NAMALWA (cell line): Measurements from ENCODE around the gene GAL3ST3.
A peak's percentile ranks its signal among the peaks of the same experiment; 100 is the strongest.
"Not testable (repeated sequence)": the region's sequence is repeated elsewhere in the genome, so short reads cannot be mapped to it uniquely, and the experiment has no call there.

Source experiments
- DNase-seq: peaks from one replicate; pipeline ENCODE4 v3.0.0-alpha.2; 2015; ENCODE audit warnings: low spot score

The GAL3ST3 gene

GRCh38 chr11:66044757-66045156, 4.2 kb downstream of the GAL3ST3 start:
- DNase-seq, result no peak

GRCh38 chr11:66042996-66043906, 5.7 kb downstream of the GAL3ST3 start:
- DNase-seq, result no peak

- no peak for DNase-seq
Observed at GRCh38 chr11:66042227-66042995, 6.5 kb downstream of the GAL3ST3 start.

DNA sequence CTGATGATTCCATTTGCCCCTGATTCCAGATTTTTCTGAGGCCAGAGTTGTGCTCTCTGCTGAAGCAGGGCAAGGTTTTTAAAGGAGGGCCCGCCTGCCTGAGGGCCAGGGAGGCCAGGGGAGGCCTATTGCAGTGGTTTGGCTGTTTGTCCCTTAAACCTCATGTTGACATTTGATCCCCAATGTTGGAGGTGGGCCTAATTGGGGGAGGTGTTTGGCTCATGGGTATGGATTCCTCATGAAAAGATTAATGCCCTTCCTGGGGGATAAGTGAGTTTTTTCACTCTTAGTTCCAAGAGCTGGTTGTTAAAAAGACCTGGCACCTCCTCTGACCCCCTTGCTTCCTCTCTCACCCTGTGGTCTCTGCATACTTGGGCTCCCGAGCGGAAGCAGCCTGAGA, 9.2 kb downstream of the GAL3ST3 start:
- DNase-seq, result no peak

- no peak for DNase-seq
Observed at GRCh38 chr11:66037327-66037726, 11.6 kb downstream of the GAL3ST3 start.

GRCh38 chr11:66036334-66036710, 12.6 kb downstream of the GAL3ST3 start:
- no peak for DNase-seq

DNA sequence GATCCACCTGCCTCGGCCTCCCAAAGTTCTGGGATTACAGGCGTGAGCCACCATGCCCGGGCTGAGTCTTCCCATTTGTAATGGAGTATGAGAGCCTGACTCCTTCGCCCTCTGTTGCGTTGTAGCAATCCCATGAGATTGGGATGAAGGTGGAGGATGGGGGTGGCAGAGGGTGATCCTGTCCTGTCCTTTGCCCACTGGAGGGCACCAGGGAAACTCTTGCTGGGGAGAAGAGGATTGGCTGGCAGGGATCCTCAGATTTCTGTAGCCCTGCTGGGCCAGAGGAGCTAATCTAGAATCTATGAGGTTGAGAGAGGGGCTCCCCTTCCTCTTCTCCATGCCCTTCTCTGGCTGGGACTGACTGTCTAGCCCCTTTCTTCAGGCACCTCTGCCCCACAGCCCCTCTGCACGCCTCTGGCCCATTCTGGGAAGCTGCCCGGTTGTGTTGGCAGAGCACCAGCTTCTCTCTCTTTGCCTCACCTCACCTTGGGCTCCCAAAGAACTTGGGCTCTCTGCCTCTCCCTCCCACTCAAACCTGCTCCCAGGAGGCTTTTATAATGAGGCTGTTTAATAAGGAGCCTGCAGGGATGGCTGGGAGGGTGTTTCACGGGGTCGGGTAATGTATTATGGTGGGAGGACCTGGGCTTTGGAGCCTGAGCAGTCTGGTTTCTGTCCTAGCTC, 13.2 kb downstream of the GAL3ST3 start:
- no peak for DNase-seq

GRCh38 chr11:66032957-66033735, 15.8 kb downstream of the GAL3ST3 start:
- peak; percentile 65 for DNase-seq

- no peak for DNase-seq
Observed at GRCh38 chr11:66026017-66026529, 22.9 kb downstream of the GAL3ST3 start, which contains the start of gene CATSPER1. CATSPER1 (minus strand) TSS chr11:66026479; CDS start chr11:66026379, 100 bp downstream.

- DNase-seq, result not testable (repeated sequence)
Observed at GRCh38 chr11:66023186-66023440, 25.8 kb downstream of the GAL3ST3 start.

DNA sequence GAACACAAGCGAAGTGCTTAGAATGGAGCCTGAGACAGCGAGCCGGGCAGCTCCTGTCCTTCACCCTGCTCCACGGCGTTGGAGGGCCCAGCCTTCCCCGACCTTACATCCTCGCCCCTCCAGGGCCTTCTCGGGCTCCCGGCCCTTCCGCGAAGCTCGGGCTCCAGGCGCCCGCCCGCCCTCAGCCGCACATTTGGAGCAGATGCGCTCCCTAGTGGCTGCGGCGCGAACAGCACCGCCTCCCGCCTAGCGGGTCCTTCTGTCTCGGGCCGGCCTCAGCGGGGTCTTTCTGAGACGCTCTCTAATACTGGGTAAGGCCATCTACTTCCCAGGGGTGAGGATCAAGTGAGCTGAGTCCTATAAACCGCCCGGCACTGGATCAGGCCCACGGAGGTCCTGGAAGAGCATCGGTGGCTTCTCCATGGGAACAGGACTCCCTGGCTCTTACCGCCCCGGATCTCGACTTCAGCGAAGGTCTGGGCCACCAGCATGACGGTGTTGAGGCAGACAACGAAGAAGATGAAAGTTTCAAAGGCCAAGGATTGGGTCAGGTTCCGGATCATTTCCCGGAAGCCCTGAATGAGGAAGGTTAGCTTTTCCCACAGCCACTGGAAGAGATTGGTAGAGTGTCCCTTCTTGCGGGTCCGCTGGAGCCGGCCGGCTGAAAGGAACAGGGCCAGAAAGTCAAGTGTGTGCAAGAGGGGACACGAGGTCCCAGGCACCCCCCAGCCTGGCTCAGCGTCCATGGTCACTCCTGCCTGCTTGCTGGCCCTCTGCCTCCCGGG, 26.4 kb downstream of the GAL3ST3 start:
- DNase-seq, result peak; percentile 82

DNA sequence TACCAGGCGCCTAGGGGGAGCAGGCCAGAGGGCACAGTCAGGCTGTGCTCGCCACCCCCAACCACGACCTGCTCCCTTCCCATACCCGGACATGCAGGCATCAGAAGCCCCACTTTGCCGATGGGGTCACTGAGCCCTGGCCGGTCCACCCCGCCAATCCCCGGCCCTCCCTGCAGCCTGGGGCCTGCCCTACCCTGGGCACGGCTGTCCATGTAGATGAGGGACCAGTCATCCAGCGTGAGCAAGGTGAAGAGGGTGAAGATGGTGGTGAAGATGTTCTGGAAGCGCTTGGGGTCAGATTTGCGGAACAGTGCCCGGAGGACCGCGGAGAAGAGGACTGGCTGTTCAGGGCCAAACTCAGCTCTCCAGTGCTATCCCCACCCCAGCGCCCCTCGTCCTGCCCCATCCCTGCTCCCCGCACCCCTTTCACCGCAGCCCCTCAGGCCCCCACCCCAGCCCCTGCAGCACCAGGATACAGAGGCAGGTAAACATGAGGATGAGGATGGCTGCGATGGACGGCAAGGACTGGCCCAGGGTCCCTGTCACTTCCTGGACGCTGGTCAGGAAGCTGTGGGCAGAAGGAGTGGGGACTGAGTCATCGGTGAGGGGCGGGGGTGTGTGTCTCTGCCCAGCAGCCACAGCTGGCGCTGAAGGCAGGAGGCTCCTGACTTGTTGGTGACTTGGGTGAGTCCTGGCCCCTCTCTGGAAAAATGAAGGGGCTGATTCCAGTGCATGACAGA, 28.2 kb downstream of the GAL3ST3 start:
- DNase-seq, result no peak

GRCh38 chr11:66020212-66020611, 28.7 kb downstream of the GAL3ST3 start:
- DNase-seq, result no peak

GRCh38 chr11:66017321-66017720, 31.6 kb downstream of the GAL3ST3 start:
- DNase-seq, result no peak

- DNase-seq, result no peak
Observed at GRCh38 chr11:66016793-66017177, 32.2 kb downstream of the GAL3ST3 start.

DNA sequence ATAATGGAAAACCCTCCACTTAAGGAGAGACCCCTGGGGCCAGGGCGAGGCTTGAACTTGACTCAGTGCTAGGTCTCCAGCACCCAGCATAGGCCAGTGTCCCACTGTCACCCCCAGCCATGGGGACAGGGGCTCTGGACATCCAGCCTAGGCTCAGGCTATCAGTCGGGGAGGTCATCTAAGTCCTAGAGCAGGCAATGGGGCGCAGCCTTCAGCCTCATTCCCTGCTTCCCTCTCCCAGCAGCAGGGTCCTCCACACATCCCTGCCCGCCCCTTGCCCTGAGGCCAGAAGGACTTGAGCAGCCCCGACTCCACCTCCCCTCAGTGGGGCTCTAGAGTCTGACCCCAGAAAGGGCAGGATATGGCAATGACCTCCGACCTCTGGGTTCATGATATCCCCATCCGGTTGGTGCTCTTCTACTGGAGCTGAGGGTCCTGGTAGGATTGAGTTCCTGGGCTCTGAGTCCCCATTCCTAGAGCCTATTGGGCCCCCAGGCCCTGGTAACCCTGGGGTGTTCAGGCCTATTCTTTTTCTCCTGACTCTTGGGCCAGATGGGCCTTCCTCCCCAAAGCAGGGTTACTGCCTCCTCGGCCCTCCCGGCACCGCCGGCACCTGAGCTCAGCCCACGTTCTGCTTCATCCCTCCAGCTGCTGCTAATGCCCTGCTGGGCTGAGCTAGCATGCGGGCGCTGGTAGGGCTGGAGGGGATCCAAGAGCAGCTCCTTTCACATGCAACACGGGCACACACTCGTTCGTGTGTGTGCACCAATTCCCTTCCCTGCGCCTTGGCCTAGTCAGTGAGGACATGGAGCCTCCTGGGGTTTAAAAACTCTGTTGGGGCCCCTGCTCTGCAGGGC, 32.8 kb downstream of the GAL3ST3 start:
- DNase-seq, result no peak

DNA sequence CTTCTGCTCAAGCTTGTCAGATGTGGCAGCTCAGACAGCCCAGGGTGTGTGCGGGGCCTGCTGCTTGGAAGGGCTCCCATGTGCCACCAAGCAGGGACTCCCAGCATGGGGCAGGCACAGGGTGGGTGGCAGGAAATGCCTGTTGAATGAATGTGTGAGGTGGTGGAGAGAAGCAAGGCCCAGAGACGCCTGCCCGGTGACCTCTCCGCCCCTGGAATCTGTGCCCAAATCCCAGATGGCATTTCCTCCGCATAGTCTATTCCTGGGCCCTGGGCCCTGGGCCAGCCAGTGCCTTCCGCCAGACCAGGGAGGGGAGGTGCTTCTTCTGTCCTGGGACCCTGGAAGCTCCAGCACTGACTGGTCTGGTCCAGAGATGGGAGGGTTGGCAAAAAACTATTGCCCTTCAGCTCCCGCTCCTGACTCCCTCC, 33.5 kb downstream of the GAL3ST3 start:
- no peak for DNase-seq

DNA sequence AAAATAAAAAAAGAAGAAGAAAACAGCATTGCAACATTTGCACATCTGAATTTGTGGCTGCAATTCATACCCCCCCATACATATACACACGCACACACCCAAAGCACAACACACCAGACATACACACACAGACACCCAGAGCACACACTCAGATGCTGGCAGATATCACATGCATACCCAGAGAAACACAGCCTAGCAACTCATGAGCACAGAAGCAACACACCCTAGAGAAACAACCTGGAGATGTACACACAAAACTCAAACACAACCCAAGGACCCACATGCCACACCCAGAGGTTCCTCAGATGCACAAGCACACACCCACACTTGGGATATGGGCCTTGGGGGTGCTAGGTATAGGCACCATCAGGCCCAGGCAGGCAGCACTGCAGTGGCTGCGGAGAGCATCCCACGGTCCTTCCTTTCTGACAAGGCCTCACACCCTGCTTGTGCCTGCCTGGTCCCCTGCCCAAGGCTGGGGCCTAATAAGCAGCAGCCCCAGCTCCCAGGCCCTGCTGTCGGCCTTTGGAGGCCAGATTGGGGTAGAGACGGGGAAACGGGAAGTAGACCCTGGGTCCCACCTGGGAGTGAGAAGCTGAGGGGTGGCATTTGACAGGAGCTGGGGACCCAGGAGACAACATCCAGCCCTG, 34.0 kb downstream of the GAL3ST3 start:
- DNase-seq, result no peak

GRCh38 chr11:66013762-66014100, 35.2 kb downstream of the GAL3ST3 start:
- no peak for DNase-seq
